GM18508 (cell line): ENCODE data around the gene RNU1-3.
"Not testable (repeated sequence)": the region's sequence is repeated elsewhere in the genome, so short reads cannot be mapped to it uniquely, and the experiment has no call there.

ENCODE experiments used
- ATAC-seq: cut with Tn5 transposase; IDR thresholded peaks from one replicate; pipeline ENCODE4 v1.9.1; 2021; ENCODE audit warnings: moderate number of reproducible peaks; ENCODE audit not compliant: insufficient read depth, unreplicated experiment

RNU1-3 gene

GRCh38 chr1:16696507-16697150 is 29.9 kb upstream of the RNU1-3 start:
- ATAC-seq = not testable (repeated sequence)

DNA sequence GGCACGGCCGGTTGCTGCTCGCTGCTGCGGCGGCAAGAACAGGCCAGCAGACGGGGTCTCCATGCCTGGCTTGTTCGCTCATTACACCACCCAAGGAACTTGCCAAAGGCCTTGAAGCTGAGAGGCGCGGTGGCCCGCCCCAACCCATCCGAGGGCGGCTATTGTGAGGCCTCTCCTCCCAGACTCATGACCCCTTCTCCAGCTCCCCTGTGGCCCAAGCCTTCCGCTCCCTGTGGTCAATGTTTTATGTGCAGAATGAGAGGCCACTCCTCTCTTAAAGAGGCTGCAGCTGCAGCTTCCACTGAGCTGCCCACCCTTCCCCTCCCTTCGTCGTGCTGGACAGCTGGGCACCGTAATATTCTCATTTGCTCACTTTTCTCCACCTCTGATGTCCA is 27.6 kb upstream of the RNU1-3 start:
- ATAC-seq = not testable (repeated sequence)

GRCh38 chr1:16693449-16694307 is 26.9 kb upstream of the RNU1-3 start:
- not testable (repeated sequence) for ATAC-seq

DNA sequence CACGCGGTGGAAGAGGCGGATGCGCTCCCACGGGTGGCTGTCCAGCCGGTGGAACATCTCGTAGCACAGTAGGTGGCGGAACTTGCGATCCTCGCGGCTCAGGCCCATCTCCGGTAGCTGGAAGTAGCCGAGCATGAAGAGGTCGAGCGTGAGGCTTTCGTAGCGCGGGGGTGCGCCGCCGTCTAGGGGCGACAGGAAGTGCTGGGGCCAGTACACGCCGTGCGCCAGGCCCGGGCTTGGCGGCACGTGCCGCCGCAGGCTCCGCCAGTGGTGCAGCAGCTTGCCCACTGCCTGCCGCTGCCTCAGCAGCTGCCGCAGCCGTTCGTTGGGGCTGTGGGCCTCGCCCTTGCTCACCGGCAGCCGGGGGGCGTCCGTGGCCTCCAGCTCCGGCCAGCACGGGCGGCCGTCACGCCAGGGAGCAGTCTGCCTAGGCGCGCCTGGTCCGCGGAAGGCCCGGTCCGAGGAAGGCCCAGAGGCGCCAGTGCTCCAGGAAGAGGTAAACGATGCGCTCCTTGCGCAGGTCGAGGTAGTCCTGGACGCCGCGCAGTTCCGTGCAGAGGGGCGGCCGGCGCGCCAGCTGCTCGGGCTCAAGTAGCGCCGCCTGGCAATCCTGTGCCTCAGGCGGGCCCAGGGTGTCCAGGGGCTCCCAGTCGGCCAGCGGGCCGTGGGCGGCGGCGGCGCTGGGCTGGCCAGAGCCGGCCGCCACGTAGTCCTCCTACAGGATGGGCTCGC is 26.1 kb upstream of the RNU1-3 start:
- not testable (repeated sequence) for ATAC-seq

- not testable (repeated sequence) for ATAC-seq
Observed at GRCh38 chr1:16692283-16692682, 25.5 kb upstream of the RNU1-3 start.

DNA sequence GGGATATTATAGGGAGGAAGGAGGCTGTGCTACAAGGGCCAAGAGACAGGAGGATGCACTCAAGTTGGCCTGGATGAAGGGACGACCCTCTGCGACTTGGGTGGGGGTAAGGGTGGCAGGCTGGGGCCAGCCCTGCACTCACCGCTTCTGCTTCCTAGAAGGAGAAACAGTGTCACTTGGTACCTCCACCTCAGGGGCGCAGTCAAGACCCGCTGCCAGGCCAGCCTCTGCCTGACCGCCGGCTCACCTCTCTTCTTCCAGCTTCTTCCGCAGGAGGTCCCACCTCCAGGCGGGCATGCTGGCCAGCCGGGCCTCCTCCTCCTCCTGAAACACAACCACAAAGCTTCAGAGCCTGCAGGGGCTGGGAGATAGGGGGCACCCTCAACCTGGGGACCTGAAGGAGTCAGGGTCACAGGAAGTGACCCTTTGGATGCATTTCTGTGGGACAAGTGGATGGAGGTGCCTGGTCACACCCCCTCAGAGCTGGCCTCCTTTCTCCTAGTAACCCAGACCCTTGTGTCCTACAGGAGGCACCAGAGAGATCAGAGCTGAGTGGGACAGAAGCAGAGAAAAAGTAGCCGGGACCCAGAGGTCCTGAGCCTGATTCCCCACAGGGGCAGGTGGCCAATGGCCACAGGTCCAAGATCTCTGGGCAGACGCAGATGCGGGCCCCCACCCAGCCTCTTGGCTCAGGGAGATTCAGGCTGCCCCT is 24.4 kb upstream of the RNU1-3 start:
- ATAC-seq = not testable (repeated sequence)

DNA sequence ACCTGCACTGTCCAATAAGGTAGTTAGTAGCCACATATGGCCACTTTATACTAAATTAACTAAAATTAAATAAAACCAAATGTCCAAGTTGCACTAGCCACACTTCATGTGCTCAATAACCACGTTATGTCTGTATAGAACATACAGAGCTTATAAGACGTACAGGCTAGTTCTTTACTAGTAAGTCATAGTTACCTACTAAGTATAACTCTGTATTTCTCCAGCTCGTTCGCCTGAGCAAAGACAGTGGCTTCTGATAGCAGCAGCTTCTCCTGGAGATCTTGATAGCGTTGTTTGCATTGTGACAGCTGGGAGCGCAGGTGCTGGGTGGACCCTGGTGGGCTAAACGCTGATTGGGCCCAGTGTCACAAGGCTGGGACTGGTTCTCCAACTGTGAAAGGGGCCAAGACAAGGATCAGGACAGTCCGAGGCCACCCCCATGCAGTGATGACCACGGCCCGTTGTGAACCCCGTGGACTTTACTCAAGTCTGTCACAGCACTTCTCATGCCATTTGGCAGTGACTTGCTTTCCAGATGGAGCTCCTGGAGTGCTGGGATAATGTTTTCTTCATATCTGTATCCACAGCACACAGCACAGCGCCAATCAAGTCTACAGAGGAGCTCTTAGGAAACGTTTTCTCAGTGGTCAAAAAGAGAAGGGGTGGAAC is 20.5 kb upstream of the RNU1-3 start:
- ATAC-seq = not testable (repeated sequence)

DNA sequence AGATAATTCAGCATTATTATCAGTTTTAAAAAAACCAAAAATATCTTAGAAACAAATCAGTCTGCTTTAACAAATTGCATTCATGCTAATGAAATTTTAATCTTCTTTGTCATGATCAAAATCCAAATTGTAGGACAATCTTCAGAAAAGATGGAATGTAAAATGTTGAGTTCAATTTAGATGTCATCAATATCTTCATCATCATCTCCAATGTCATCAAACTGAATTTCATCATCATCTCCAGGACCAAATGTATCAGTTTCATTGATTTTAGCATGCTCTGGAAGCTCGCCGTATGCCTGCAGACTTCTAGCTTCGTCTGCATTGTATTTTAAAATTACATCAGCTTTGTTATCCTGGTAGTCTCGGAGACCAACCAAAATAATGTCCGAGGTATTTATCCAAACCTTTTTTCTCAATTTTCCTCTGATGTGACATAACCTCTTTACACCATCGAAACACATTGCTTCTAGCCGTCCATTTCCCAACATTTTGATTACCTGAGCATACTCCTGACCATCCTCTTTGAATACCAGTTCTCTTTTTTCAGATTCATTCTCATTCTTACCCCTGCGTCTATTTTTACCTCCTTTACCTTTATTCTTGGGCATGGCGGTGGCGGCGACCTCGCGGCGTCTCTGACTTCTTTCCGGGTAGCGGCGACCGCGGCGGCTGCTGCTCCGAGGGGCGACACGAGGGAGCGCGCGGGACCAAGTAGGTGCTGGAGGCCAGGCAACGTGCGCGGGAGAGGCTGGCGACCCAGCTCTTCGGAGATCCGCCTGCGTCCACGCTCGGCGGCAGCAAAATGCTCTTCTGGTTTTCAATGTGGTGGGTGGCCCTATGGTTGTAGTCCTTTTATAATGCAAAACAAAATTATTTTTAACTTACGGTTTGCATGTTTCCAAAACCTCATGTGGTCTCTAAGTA is 19.0 kb upstream of the RNU1-3 start:
- ATAC-seq = not testable (repeated sequence)

DNA sequence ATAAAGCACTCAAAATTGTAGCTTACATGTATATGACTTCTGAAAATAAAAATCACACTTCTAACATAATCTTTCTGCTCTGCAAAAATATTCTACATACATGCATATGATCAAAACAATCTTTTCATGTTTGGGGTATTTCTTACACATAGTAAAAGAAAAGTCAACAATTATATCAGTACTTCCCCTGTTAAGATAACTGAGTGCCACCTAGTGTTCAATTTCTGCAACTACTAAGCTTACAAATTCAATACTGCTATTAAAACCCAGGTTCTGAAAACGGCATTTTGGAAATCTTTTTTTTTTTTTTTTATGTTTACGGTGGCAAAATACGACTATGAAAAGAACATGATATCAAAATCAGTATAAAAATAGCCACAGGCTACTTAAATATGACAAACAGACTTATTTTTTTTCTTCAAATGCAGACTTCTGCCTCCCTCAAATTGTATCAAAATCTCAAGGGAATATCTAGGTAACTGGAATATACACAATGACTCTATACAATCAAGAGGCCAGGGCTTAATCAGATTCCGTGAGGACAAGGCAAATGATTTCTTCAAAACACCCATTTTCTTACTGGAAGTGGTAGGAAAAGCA is 18.1 kb upstream of the RNU1-3 start:
- not testable (repeated sequence) for ATAC-seq

GRCh38 chr1:16684152-16684551 is 17.4 kb upstream of the RNU1-3 start:
- ATAC-seq = not testable (repeated sequence)

GRCh38 chr1:16682803-16683202 is 16.1 kb upstream of the RNU1-3 start:
- ATAC-seq = not testable (repeated sequence)

GRCh38 chr1:16680366-16680765 is 13.6 kb upstream of the RNU1-3 start:
- ATAC-seq = not testable (repeated sequence)

GRCh38 chr1:16677552-16678431 is 11.0 kb upstream of the RNU1-3 start:
- ATAC-seq = no peak

DNA sequence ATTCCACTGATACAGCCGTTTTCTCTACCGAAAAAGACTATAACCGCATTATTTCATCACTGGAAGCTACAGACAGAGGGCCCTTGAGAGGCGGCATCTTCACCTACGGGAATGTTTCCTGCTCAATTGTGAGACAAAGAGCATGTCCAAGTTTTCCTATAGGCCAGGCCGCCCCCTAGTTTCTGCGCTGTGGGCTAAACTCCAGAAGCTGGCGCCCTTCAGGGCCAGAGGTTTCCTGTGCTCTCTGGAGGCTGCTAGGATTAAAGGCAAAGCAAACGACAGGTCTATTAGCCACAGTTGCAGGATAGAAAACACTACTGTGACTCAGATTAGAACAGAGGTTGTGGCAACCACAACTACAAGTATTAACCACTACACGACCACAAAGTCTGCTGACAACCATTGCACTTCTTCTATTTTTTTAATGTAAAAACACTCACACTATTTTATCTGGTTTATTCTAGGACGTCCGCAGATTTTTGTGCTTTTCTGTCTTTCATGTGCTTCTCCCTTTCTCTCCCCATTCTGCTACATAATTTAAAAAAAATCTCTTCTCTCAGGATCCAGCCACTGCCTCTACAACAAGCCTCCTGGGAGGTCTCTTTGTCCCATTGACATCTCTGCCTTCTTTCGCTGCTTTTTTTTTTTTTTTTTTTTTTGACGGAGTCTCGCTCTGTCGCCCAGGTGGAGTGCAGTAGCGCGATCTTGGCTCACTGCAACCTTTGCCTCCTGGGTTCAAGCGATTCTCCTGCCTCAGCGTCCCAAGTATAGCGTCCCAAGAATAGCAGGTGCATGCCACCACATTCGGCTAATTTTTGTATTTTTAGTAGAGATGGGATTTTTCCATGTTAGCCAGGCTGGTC is 10.1 kb upstream of the RNU1-3 start:
- ATAC-seq = not testable (repeated sequence)

DNA sequence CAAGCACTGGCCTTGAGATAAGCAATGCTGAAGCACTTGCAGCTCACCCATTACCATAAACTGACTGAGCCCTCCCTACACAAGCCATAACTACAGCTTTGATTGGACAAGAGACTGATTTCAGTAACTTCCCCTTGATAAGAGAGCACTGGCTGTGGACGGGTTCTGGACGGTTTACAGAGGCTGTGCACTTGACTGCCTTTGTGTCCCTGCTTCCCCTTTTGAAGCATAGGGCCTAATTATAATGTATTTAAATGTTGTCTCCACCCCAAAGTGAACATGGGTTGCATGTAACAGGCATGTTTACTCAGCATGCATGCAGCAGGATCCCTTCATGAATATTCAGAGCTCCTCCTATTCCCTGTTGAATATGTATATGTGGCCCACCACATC is 8.4 kb upstream of the RNU1-3 start:
- ATAC-seq = not testable (repeated sequence)

- ATAC-seq = not testable (repeated sequence)
Observed at GRCh38 chr1:16673976-16674375, 7.2 kb upstream of the RNU1-3 start.
